Hepatocyte (in vitro differentiated cells): ENCODE results near the gene KSR2. TPM values are rescaled to one million over a fixed set of nuclear protein-coding genes. Genes with fewer than 3 reads are reported as not detected.

ENCODE experiments used
- DNase-seq: peaks from one replicate; pipeline ENCODE4 v3.0.0-alpha.2; 2016; ENCODE audit warnings: low spot score
- H2AFZ ChIP-seq: fragments of 200-600 bp; sonication (generic); 2 replicates; pipeline ENCODE4 v1.6.0; 2016; ENCODE audit warnings: antibody characterized with exemption, mild to moderate bottlenecking
- H3K27ac ChIP-seq: fragments of 200-600 bp; sonication (generic); 2 replicates; pipeline ENCODE4 v1.5.1; 2016; ENCODE audit warnings: mild to moderate bottlenecking
- H3K27me3 ChIP-seq: fragments of 200-600 bp; sonication (generic); 2 replicates; pipeline ENCODE4 v1.6.1; 2016
- H3K36me3 ChIP-seq: fragments of 200-600 bp; sonication (generic); replicated peaks from 2 replicates; pipeline ENCODE4 v1.5.1; 2016; ENCODE audit warnings: low read depth; ENCODE audit not compliant: insufficient read depth
- H3K4me1 ChIP-seq: fragments of 200-600 bp; sonication (generic); 2 replicates; pipeline ENCODE4 v1.5.1; 2016; ENCODE audit warnings: mild to moderate bottlenecking, moderate library complexity; ENCODE audit not compliant: insufficient read depth
- H3K4me2 ChIP-seq: fragments of 200-600 bp; sonication (generic); 2 replicates; pipeline ENCODE4 v1.6.0; 2016
- H3K4me3 ChIP-seq: fragments of 200-600 bp; sonication (generic); 2 replicates; pipeline ENCODE4 v1.5.1; 2016; ENCODE audit warnings: mild to moderate bottlenecking
- H3K79me2 ChIP-seq: fragments of 200-600 bp; sonication (generic); 2 replicates; pipeline ENCODE4 v1.6.0; 2017; ENCODE audit warnings: mild to moderate bottlenecking
- H3K9me2 ChIP-seq: fragments of 200-600 bp; sonication (generic); replicated peaks from 2 replicates; pipeline ENCODE4 v1.6.0; 2017; ENCODE audit warnings: mild to moderate bottlenecking; ENCODE audit not compliant: insufficient read depth
- H3K9me3 ChIP-seq: fragments of 200-600 bp; sonication (generic); 2 replicates; pipeline ENCODE4 v1.5.1; 2016; ENCODE audit warnings: low read depth, mild to moderate bottlenecking
- H4K20me1 ChIP-seq: fragments of 200-600 bp; sonication (generic); 2 replicates; pipeline ENCODE4 v1.6.0; 2016; ENCODE audit warnings: mild to moderate bottlenecking; ENCODE audit not compliant: insufficient read depth, poor library complexity, severe bottlenecking
- CTCF ChIP-seq: fragments of 200-600 bp; sonication (generic); IDR thresholded peaks from 2 replicates; pipeline ENCODE4 v1.5.1; 2016; ENCODE audit warnings: antibody characterized with exemption, mild to moderate bottlenecking; ENCODE audit not compliant: poor library complexity
- EZH2 ChIP-seq: fragments of 200-600 bp; sonication (generic); IDR thresholded peaks from 2 replicates; pipeline ENCODE4 v1.6.1; 2016; ENCODE audit warnings: antibody characterized with exemption, mild to moderate bottlenecking, borderline replicate concordance
- EZH2phosphoT487 ChIP-seq: fragments of 200-600 bp; sonication (generic); IDR thresholded peaks from one replicate; pipeline ENCODE4 v1.6.1; 2018; ENCODE audit warnings: antibody characterized with exemption, mild to moderate bottlenecking, low read depth, moderate library complexity; ENCODE audit not compliant: unreplicated experiment, severe bottlenecking
- WGBS: methylation state at CpG from one replicate; pipeline ENCODE4 v1.1.6; 2016; ENCODE audit warnings: low lambda C conversion rate; ENCODE audit errors: missing lambda C conversion rate; 5-methylcytosine and 5-hydroxymethylcytosine counted together
- polyA plus RNA-seq: library from polyadenylated mRNA; unstranded; fragments of >200 nt; fragmentation: Nextera tagmentation; extraction: Ambion mirVana; gene quantifications from 2 replicates; pipeline ENCODE4 v1.2.1, GENCODE V29; 2016
- total RNA-seq: library from RNA; depleted of rRNA; stranded (reverse); fragments of >200 nt; gene quantifications from 2 replicates; pipeline ENCODE4 v1.2.3, GENCODE V29; 2014

The KSR2 gene
- total and polyA plus RNA-seq, 2 experiments from 2014 or later = 0.37 to 0.46 TPM

- no peaks in the 10 kb centered on the region for H3K9me2 ChIP-seq
- H3K79me2 ChIP-seq = no peaks in the 10 kb centered on the region
Observed at GRCh38 chr12:117699118-117699517, 269.7 kb downstream of the KSR2 start.

GRCh38 chr12:117695956-117696355 lies 272.8 kb downstream of the KSR2 start:
- no peak overlapping the region for H3K4me2 ChIP-seq
- H3K9me3 ChIP-seq = no peaks in the 10 kb centered on the region
- H3K4me1 ChIP-seq = no peaks in the 10 kb centered on the region
- H4K20me1 ChIP-seq = no peaks in the 10 kb centered on the region
- no peak for DNase-seq
- no peaks in the 10 kb centered on the region for H3K27me3 ChIP-seq
- H3K27ac ChIP-seq = no peak overlapping the region
- H3K9me2 ChIP-seq = no peaks in the 10 kb centered on the region
- H3K79me2 ChIP-seq = no peaks in the 10 kb centered on the region
- H3K4me3 ChIP-seq = no peak overlapping the region
- TF ChIP-seq EZH2 (no peak), CTCF (no peak), EZH2phosphoT487 (no peak)
- H2AFZ ChIP-seq = no peak overlapping the region
- WGBS = 83% methylated on average over 6 of the region's 6 CpGs
- no peaks in the 10 kb centered on the region for H3K36me3 ChIP-seq

More at GRCh38 chr12:117699118-117699517, 269.7 kb downstream of the KSR2 start:
- no peak overlapping the region for H3K27ac ChIP-seq
- H3K4me3 ChIP-seq = no peak overlapping the region
- no peaks in the 10 kb centered on the region for H3K4me1 ChIP-seq
- H3K36me3 ChIP-seq = no peaks in the 10 kb centered on the region
- H3K4me2 ChIP-seq = no peak overlapping the region
- no peak for DNase-seq
- WGBS = 89% methylated on average over 1 of the region's 1 CpG
- TF ChIP-seq EZH2 = no peak
- TF ChIP-seq EZH2phosphoT487 = no peak
- no peak for TF ChIP-seq CTCF
- no peaks in the 10 kb centered on the region for H3K9me3 ChIP-seq
- no peaks in the 10 kb centered on the region for H4K20me1 ChIP-seq
- H3K27me3 ChIP-seq = no peaks in the 10 kb centered on the region
- no peak overlapping the region for H2AFZ ChIP-seq

- no peaks in the 10 kb centered on the region for H3K79me2 ChIP-seq
- TF ChIP-seq CTCF (no peak), EZH2phosphoT487 (no peak), EZH2 (no peak)
- no peaks in the 10 kb centered on the region for H3K36me3 ChIP-seq
- no peak overlapping the region for H2AFZ ChIP-seq
- WGBS = 89% methylated on average over 2 of the region's 2 CpGs
- no peak overlapping the region for H3K4me3 ChIP-seq
- H3K27ac ChIP-seq = no peak overlapping the region
- no peaks in the 10 kb centered on the region for H4K20me1 ChIP-seq
- no peaks in the 10 kb centered on the region for H3K9me2 ChIP-seq
- no peaks in the 10 kb centered on the region for H3K9me3 ChIP-seq
- DNase-seq = no peak
- H3K4me2 ChIP-seq = no peak overlapping the region
- no peaks in the 10 kb centered on the region for H3K27me3 ChIP-seq
- H3K4me1 ChIP-seq = no peaks in the 10 kb centered on the region
Observed at GRCh38 chr12:117692512-117692911, 276.3 kb downstream of the KSR2 start.

GRCh38 chr12:117689857-117690256 lies 278.9 kb downstream of the KSR2 start:
- H3K27me3 ChIP-seq = no peaks in the 10 kb centered on the region
- DNase-seq = no peak
- H3K27ac ChIP-seq = no peak overlapping the region
- 75% methylated on average over 1 of the region's 1 CpG for WGBS
- no peaks in the 10 kb centered on the region for H3K9me2 ChIP-seq
- TF ChIP-seq EZH2 (no peak), CTCF (no peak), EZH2phosphoT487 (no peak)
- no peaks in the 10 kb centered on the region for H4K20me1 ChIP-seq
- H3K4me3 ChIP-seq = no peak overlapping the region
- H3K36me3 ChIP-seq = no peaks in the 10 kb centered on the region
- no peaks in the 10 kb centered on the region for H3K79me2 ChIP-seq
- H3K9me3 ChIP-seq = no peaks in the 10 kb centered on the region
- peaks cover 8% of the 10 kb centered on the region for H3K4me1 ChIP-seq
- H2AFZ ChIP-seq = no peak overlapping the region
- H3K4me2 ChIP-seq = no peak overlapping the region
